ENCODE data around the gene ADSL.

The ADSL gene

DNA sequence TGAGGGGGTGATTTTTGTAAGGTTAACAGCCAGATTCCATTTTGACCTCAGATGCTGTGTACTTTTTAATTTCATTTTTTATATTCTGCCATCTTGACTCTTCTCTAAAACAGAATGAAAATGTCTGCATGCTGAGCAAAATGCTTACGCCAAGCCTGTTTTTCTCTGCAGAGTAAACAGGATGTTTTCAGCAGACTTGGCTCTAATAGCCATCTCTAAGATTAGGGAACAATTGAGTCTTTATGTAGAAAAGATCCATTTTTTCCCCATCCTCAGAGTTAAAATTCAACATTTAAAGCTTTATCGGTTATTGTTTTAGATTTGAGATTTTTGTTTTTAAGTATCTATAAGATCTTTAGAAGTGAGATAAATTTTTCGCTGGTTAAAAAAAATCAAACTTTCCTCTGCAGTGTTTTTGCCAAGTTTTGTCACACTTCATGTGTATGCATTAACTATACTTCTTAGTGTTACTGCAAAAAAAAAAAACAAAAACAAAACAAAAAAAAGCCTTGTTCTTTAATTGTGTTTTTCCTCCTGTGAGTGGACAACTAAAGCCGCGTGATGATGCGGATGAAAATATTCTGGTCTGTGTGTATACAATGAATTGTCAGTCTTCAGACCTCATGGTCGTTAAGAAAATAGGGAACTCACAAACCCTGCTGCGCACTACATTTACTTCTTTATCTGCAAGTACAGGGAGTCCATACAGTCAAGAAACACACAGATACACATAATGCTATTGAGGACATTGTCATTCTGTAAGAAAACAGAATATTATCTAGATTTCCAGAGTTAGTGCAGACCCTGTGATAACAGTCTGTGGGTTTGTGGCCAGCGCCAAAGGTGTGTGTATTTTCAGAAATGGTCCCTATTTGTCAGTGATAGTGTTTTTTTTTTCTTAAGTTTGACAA, 17.5 kb upstream of the ADSL start:
- no peak for DNase-seq

DNA sequence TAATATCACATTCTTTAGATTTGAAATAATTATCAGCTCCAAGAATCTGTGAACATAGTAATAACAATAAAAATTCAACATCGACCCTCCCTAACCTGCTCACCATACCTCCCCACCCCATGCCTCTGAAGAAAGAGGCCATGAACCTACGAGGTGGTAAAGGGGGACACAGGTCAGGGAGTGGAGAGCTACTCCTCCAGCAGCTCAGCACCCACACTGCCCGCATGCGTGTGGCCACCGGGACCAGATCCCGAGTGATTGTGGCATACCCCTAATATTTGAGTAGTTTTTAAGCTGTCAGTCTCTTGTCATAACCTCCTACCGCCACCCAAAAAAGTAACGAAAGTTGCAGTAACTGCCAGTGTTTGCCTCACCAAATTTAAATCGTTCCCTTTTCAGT, 16.8 kb upstream of the ADSL start:
- no peak for DNase-seq

DNA sequence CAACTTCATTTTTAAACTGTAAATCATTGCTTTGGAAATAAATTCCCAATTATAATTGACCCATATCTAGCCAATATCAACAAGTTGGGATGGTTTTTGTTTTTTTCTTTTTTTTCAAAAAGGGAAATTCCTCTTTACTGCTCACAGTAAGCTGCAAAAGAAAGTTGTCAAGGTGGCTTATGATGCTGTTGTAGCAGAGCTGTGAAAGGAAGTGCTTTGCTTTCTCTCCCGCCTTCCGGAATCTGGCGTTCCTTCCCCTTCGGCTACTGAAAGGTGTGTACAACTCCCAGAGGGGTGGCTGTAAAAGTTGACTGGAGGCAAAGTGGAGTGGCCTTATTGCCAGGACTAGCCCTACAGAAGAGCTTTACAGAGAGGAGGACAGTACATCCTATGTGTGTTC, 16.2 kb upstream of the ADSL start:
- no peak for DNase-seq

DNA sequence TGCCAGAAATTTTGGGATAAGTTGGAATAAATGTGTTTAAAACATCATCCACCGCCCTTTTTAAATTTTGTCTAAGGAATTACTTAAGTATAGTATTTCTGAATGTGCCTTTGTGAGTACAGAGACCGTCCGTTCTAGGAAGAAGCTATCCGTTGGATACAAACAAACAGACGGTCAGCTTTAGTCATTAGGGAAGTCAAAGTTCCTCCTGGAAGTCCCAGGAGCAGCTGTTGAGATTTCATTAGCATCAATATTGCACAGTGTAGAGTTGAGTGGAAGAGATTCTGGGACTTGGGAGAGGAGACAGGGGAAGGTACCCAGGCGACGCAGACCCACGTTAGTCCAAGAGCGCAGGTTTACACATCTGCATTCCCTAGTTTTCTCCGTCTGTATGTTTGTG, 15.7 kb upstream of the ADSL start:
- no peak for DNase-seq

DNA sequence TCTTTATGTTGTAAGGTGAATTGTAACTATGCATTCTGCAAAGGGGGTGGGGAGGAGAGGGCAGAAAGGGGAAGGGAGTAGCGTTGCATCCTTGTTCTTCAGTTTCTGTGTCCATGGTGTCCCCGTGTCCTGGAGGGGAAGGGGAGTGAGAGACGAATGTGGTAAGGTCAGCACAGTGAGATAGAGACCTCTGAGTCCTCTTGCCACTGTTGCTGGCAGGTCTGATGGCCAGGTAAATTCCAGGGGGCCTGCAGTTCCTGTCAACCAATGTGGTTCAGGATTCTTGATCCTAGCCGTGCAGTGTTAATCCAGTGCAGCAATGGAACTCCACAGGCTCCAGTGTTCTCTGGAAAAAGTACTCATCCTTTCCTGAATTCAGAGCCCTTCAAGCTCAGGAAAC, 14.6 kb upstream of the ADSL start:
- no peak for DNase-seq

DNA sequence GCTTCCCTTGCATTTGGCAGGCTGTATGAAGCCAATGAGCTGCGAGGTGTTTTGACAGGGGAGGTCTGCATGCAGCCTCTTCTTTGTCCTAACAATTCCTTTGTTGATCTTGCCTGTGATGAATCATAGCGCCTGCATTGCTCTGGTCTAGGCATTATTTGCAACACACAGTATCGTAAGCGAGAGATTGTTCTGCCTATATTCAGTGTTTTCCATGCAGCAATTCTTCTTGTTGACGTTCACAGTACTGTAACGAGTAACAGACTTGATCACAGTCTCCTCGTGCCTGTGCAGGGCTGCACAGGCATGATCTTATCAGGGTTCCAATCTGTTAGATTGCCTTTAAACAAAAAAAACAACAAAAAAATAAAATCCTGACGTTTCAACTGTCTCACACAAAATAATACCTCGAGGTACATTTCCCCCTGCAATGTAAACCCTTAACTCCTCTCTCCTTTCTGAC, 13.9 kb upstream of the ADSL start:
- DNase-seq = no peak

DNA sequence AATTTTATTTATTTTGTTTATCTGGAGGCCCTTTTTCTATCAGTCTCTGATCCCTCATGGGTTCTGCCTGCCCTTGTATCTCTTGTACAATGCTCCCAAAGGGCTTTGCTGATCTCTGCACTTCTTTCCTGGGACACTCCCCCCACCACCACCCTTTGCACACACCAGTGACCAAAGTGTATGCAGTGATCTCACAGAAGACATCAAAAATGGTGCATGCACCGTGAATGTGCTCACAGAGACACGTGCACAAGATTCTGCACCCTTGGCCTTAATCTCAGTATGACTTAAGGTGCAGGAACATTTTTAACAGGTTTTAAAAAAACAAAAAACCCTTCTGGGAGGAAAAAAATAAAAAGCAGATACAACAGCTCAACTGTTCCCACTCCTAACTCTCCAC, 12.2 kb upstream of the ADSL start:
- no peak for DNase-seq

DNA sequence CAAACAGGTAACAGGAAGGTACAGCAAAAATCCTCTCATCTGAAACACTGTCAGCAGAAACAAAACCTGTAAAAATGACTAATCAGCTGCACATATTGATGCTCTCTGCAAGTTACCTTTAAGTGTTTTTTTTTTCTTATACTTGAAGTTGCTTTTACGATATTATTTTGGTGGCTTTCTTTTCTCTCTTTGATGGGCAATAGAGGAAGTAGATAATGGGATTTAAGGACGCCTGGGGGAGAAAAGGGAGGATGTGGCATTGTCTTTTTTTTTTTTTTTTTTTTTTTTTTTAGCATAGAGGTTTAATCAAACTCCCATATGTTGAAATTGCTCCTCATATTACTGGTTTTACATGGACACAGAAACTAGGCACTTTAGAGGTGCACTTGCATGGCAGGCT, 11.4 kb upstream of the ADSL start:
- no peak for DNase-seq

DNA sequence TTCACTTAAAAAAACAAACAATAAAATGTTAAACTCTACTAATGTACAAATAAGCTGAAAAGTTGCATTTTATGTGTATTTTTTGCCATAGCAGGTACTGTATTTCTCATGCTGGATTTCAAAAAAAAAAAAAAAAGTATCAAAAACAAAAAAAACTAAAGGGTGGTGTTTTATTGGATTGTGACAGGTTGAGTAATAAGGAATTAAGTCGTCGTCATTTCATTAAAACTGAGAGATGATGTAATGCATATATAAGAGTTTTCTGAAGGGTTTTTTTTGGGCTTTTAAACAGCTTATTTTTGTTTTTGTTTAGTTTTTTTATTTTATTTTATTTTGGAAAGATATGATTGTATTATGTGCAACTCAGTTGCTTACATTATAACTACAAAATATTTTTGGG, 10.9 kb upstream of the ADSL start:
- DNase-seq = no peak

DNA sequence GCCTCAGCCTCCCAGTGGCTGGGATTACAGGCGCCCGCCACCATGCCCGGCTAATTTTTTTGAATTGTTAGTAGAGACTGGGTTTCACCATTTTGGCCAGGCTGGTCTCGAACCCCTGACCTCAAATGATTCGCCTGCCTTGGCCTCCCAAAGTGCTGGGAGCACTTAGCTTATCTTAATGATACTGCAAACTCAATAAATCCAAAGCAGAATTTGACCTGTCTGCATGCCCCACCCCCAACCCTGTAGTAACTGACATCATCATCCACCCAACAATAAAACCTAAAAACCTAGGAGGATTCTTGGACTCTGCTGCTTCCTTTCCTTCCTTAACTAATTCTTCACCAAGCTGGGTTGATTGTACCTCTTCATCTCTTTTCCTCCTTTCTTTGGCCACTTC, 6.3 kb upstream of the ADSL start:
- DNase-seq = no peak

DNA sequence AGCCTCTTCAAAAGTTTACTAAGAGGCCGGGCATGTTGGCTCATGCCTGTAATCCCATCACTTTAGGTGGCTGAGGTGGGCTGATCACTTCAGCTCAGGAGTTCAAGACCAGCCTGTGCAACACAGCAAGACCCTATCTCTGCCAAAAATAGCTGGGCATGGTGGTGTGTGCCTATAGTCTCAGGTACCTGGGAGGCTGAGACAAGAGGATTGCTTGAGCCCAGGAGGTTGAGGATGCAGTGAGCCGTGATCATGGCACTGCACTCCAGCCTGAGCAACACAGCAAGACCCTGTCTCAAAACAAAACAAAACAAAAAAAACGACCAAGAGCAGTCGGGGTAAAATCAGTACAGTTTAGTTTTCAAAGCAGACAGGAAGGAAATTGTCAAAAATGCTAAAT, 4.7 kb upstream of the ADSL start:
- DNase-seq = no peak

DNA sequence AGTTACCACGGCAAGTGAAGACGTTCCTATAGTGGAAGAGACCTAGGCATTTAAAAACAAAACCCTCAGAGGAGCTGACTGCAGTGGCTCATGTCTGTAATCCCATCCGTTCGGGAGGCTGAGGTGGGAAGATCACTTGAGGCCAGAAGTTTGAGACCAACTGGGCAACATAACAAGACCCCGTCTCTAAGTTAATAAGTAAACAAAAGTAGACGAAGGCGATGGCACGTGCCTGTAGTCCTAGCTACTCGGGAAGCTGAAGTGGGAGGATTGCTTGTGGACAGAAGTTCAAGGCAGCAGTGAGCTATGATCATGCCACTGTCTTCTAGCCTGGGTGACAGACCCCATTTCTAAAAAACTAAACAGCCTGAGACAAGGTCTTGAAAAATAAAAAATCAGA, 3.8 kb upstream of the ADSL start:
- no peak for DNase-seq

DNA sequence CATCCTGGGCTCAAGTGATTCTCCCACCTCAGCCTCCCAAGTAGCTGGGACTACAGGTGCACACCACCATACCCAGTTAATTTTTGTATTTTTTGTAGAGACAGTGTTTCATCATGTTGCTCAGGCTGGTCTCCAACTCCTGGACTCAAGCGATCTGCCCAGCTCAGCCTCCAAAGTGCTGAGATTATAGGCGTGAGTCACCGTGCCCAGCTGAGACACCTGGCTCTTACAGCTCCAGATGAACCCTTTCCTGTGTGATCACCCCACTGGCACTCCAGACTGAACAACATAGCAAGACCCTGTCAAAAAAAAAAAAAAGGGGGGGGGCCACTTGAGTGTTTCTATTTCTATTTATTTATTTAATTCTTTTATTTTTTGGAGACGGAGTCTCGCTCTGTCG, 1.0 kb upstream of the ADSL start:
- peak; percentile 37 for DNase-seq

DNA sequence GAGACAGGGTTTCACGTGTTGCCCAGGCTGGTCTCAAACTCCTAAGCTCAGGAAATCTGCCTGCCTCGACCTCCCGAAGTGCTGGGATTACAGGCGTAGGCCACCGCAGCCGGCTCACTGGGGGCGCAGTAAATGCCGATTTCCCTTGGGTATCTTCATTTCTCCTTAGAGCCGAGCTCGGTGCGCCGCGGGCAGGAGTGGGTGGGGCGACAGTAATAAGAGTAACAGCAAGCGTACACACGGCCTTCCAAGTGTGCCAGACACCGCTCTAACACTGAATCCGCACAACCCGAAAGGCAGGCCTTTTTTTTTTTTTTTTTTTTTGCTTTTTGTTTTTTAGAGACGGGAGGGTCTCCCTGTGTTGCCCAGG, 500 bp upstream of the ADSL start:
- DNase-seq = peak; percentile 41

DNA sequence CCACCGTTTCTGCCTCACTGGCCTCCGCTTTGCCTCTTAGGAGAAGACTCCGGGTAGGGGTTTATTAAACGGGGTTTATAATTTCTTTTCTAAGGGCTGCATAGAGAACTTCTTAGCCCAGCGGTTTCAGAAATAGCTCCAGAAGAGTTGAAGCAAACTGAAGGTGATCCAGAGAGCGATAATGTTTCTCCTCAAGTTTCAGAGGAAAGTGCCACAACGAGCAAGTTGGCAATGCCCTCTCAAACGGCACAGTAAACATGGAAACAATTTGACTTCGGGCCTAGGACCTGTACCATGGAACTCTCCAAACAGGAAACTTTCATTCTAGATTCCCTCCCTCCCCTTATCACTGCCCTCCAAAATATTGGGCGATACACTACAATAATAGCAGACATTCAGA, 1.0 kb downstream of the ADSL start:
- DNase-seq = no peak

DNA sequence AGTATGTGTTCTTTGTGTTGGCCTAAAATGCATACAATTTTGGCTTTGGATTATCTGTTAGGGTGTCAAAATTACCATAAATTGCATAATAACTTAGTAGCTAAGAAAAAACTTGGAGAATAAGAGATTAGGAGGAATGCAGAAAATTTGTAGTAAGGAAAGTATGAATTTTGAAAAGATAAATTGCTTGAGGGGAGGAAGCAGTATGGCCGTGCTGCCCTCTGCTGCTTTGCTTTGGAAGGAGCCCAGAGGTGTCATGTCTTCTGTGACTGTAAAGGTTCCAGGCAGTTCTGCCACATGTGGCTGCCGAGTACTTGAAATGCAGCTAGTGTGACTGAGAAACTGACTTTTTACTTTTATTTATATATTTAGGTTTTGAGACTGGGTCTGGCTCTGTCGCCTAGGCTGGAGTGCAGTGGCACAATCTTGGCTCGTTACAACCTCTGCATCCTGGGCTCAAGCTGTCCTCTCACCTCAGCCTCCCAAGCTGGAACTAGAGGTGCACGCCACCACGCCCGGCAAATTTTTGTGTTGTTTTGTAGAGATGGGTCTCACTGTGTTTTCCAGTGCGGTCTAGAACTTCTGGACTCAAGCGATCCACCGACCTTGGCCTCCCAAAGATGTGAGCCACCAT, 1.8 kb downstream of the ADSL start:
- peak; percentile 61 for DNase-seq

DNA sequence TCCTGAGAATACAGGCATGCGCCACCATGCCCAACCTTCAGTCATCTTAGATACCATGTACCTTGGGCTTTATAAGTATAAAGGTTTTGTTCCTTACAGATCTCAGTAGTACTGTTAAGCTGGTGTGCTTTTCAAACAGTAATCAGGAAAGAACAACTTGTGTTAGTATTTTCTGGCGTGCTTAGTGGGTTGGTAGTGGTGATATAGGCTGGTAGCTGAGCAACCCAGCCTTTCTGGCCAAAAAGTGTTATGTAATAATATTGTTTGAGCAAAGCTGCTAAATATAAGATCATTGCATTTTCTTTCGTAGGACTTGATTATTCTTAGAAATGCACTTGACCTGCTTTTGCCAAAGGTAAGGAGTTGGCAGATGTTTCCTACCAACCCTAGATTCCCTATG, 6.5 kb downstream of the ADSL start:
- no peak for DNase-seq

DNA sequence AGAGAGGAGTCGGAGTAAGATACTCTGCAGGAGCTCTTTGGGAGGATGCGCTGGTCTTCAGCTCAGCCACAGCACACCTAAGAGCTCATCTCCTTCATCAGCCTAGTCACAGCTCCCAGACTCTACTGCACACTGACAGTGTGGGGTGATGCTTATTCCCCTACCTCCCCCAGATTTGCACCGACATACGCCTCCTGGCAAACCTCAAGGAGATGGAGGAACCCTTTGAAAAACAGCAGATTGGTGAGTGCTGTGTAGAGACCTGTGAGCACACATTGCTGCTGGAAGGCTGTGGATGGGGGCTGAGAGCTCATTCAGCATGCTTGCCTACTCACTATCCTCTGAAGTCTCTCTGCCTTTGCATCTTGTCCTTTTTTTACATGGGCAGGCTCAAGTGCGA, 14.8 kb downstream of the ADSL start:
- DNase-seq = no peak

DNA sequence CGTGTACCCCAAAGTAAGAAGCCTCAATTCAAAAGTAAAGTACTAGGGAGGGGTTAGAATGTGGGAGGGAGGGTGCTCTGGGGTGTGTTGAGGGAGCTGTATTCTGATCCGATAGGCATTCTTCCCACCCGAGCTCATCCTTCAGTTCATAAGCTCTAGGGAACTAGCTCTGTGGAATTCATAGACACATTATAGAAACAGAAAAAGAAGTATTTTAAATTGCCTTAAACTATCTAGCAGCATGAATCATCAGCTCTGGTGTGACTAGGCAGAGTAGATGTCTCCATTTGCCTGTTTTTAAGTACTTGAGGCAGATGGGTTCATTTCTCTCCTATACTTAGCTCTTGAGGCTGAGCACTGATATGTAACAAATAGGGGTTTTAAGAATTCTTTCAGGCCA, 16.8 kb downstream of the ADSL start:
- no peak for DNase-seq

DNA sequence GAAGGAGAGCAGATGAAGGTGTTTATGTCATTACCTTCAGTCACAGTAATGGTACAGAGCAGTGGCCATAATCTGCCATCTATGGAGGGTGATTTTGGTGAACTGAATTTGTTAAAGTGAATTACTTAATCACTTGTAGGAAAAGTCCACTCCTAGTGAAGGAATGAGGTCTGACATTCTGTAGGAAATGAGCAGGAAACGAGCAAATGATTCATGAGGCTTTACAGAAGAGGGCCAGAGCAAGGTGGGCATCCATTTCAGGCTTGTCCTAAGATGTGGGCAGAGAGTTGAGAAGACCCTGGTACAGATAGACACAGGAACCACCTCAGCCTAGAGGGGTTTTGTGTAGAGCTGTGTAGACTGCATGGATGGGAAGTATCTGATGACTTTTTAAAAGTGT, 18.1 kb downstream of the ADSL start:
- no peak for DNase-seq

DNA sequence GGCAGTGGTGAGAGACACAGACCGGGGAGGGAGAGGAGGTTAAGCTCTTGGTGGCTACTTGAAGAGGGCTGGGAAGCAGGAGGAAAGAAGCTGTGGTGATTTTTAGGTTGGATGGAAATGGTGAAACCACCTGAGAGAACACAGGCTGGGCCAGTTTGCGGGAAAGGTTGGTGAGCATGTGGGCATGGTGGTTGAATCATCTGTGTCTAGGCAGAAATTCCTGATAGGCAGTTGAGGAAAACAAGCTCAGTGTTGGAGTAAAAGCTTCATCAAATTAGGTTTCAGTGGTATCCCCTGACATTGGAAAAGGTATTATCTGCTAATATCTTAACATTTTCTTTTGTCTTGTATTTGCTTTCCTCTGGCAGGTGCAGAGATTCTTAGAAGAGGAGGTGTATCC, 19.8 kb downstream of the ADSL start:
- DNase-seq = no peak

DNA sequence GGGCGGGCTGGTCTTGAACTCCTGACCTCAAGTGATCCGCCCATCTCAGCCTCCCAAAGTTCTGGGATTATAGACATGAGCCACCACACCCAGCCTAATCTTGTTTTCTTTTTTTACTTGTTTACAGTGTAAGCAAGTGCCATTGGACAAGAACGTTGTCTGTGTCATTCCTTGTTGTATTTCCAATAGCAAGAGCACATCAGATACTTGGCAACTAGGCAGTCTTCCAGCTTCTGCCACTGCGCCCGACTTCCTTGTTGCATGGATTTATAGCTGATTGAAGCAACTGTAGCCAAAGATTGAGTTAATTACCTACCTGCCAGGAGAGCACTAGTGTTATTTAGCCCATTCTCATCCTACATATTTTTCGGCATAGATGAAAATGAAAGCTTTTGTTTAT, 21.0 kb downstream of the ADSL start:
- no peak for DNase-seq

DNA sequence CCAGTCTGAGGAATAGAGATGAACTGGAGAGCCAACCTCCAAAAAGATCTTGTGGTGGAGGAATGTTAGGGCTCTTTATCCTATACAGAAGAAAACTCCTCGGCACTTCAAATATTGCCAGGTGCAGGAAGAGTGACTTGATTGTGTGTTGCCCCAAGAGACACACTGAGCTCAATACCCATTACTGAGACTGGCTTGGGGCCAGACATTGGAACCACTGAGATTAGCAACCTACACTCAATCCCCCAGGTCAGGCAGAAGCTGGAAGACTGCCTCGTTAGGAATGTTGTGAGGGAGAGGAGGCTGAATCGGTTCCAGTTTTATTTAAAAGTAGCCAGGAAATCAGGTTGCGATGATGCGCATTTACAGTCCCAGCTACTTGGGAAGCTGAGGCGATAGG, 21.7 kb downstream of the ADSL start:
- DNase-seq = no peak

DNA sequence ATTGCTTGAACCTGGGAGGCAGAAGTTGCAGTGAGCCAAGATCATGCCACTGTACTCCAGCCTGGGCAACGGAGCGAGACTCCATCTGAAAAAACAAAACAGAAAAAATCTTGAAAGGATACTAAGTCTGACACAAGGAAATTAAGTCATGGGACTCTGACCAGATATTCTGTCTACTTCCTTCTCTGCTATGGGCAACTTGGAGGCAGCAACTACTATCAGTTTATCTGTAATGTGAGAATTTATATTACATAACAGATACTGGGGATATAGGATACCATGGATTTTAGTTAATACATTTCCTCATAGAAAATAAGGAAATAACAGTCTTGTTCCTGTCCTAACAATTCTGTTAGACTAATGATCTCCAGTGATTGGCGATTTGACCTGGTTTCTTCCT, 22.5 kb downstream of the ADSL start:
- no peak for DNase-seq

DNA sequence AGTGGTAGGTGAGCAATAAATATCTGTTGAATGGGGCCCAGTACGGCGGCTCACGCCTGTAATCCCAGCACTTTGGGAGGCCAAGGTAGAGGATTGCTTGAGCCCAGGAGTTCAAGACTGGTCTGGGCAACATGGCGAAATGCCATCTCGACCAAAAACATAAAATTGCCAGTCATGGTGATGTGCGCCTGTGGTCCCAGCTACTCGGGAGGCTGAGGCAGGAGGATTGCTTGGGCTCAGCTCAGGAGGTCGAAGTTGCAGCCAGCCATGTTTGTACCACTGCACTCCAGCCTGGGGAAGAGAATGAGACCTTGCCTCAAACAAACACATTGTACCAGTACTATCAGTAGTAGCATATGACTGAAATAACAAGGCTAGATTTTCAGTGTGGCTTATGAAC, 28.3 kb downstream of the ADSL start:
- no peak for DNase-seq

Data from CD4-positive, alpha-beta T cell treated with Interleukin-15 for 1 hour (primary cell).